ENCODE results near the gene PPP1R3E. TPM values are rescaled to one million over a fixed set of nuclear protein-coding genes. Genes with fewer than 3 reads are reported as not detected.

The PPP1R3E gene
- total and polyA plus RNA-seq, 2 of the 13 experiments (the other 11 are each of a cell fraction or from before 2014, with no cell fraction given): 16.5 to 26.5 TPM

DNA sequence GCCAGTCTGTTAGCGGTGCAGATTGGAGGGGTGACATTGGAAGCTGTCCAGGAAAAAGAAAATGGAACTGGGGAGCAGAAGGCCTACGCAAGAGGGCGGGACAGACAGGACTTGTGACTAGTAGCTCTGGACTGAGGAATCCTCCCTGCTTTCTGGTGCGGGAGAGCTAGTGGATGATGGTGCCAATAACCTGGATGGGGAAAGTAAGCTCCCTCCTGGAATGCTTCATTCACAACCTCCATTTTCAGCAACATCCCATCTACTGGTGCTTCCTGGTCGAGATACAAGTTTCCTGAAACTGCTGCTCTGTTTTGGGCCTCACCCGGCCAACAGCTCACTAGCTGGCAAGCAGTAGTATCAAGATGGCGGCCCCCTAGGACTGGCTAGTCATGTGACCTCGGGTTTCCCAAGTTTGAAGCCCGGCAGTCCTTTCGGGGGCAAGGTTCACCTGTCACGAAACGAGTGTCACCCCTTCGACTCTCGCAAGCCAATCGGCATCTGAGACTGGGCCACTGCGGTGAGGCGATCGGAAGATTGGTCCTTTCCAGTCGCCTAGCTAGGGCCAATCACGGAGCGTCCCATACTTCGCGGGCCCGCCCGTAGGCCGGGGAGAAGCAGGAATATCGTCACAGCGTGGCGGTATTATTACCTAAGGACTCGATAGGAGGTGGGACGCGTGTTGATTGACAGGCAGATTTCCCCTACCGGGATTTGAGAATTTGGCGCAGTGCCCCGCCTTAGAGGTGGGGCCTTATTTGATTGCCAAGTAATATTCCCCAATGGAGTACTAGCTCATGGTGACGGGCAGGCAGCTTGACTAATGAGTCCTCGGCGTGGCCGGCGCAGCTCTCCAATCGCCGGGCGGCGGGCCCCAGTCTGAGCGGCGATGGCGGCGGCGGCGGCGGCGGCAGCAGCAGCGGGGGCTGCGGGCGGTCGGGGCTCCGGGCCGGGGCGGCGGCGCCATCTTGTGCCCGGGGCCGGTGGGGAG, 18.2 kb upstream of the PPP1R3E start, which contains the start of gene PABPN1 (continued):
- TF ChIP-seq, protein P1, sequence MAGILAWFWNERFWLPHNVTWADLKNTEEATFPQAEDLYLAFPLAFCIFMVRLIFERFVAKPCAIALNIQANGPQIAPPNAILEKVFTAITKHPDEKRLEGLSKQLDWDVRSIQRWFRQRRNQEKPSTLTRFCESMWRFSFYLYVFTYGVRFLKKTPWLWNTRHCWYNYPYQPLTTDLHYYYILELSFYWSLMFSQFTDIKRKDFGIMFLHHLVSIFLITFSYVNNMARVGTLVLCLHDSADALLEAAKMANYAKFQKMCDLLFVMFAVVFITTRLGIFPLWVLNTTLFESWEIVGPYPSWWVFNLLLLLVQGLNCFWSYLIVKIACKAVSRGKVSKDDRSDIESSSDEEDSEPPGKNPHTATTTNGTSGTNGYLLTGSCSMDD (CRISPR knock-in tag; IDR thresholded peaks at IDR 0.05): no peak
- TF ChIP-seq ETV5 (CRISPR knock-in tag; IDR thresholded peaks at IDR 0.05; ENCODE audit: borderline replicate concordance) (peak; percentile 65), ZNF431 (CRISPR knock-in tag; IDR thresholded peaks at IDR 0.05; ENCODE audit: borderline replicate concordance, low read depth) (no peak), FOXC1 (CRISPR knock-in tag; IDR thresholded peaks at IDR 0.05; ENCODE audit: borderline replicate concordance) (peak; percentile 35; the same call in 1 of the 2 replicates), MAFG (CRISPR knock-in tag; IDR thresholded peaks at IDR 0.05) (no peak), ZNF225 (CRISPR knock-in tag; IDR thresholded peaks at IDR 0.05) (peak; percentile 99), MIXL1 (CRISPR knock-in tag; IDR thresholded peaks at IDR 0.05) (peak; percentile 94), XBP1 (CRISPR knock-in tag; IDR thresholded peaks at IDR 0.05) (peak; percentile 81), ARNT (IDR thresholded peaks at IDR 0.05) (no peak), SMARCC2 (IDR thresholded peaks at IDR 0.05) (peak; percentile 12; the same call in 1 of the 2 replicates), NR0B2 (CRISPR knock-in tag; IDR thresholded peaks at IDR 0.05) (peak; percentile 90), FIP1L1 (IDR thresholded peaks at IDR 0.05; ENCODE audit: borderline replicate concordance, insufficient read depth, low read depth, low read length) (peak; percentile 96; the same call in 1 of the 2 replicates), SRF (IDR thresholded peaks at IDR 0.05; ENCODE audit: low read depth, low read length) (peak; percentile 52), SYNCRIP (IDR thresholded peaks at IDR 0.05; ENCODE audit: insufficient read depth, low read depth, low read length) (no peak), PCBP2 (optimal IDR thresholded peaks at IDR 0.05; ENCODE audit: low read depth, low read length, poor library complexity, severe bottlenecking) (no peak), IRF9 (CRISPR knock-in tag; IDR thresholded peaks at IDR 0.05; ENCODE audit: borderline replicate concordance) (peak; percentile 67), THAP8 (CRISPR knock-in tag; IDR thresholded peaks at IDR 0.05; ENCODE audit: borderline replicate concordance) (no peak), ZNF143 (CRISPR knock-in tag; IDR thresholded peaks at IDR 0.05) (peak; percentile 95), ZNF670 (CRISPR knock-in tag; IDR thresholded peaks at IDR 0.05; ENCODE audit: borderline replicate concordance) (peak; percentile 98), ZNF138 (CRISPR knock-in tag; IDR thresholded peaks at IDR 0.05; ENCODE audit: low read depth) (peak; percentile 91), ZFX (CRISPR knock-in tag; IDR thresholded peaks at IDR 0.05; ENCODE audit: low read depth) (peak; percentile 98), ZNF580 (CRISPR knock-in tag; IDR thresholded peaks at IDR 0.05; ENCODE audit: borderline replicate concordance, low read depth) (peak; percentile 90), ZGPAT (CRISPR knock-in tag; IDR thresholded peaks at IDR 0.05) (peak; percentile 100), NR2F6 (IDR thresholded peaks at IDR 0.05) (peak; percentile 52; the same call in 1 of the 2 replicates), NR2F6 (CRISPR knock-in tag; IDR thresholded peaks at IDR 0.05) (peak; percentile 86)
